H1 (cell line): ENCODE data around the gene HDHD5. TPM values are rescaled to one million over a fixed set of nuclear protein-coding genes. Genes with fewer than 3 reads are reported as not detected.

Source experiments
- CHD1 ChIP-seq: IDR thresholded peaks from 2 replicates; pipeline ENCODE4 v1.6.1; 2012; ENCODE audit warnings: low read depth, low read length, improper control_type of control experiment
- TAF1 ChIP-seq: IDR thresholded peaks from 2 replicates; pipeline ENCODE4 v1.6.1; 2011; ENCODE audit warnings: mild to moderate bottlenecking, low read depth, low read length
- polyA plus RNA-seq, 7 experiments: library from polyadenylated mRNA; depleted of rRNA in 3 of 7; stranded (reverse) in 5 of 7; unstranded in 2 of 7; fragments of >200 nt in 5 of 7; fragments of 200-250 nt in 2 of 7; gene quantifications; 1 replicate in 5 of 7; 2 replicates in 1 of 7; 4 replicates in 1 of 7; pipeline versions ENCODE4 v1.2.1 to v1.2.3, GENCODE V29; 2011 to 2013; ENCODE audit warnings: missing spikeins in 2 of 7, mixed read lengths in 2 of 7
- total RNA-seq: library from RNA; stranded (reverse); fragmentation: NEBNext Ultra II Directional; extraction: Animal tissue kit (Norgen Biotek cat#: 25700); gene quantifications from 2 replicates; pipeline ENCODE4 v1.2.1, GENCODE V29; 2021

Gene HDHD5
- total and polyA plus RNA-seq, 2 of the 8 experiments (the other 6 are each of a cell fraction or from before 2014, with no cell fraction given) = 68.3 to 123 TPM

DNA sequence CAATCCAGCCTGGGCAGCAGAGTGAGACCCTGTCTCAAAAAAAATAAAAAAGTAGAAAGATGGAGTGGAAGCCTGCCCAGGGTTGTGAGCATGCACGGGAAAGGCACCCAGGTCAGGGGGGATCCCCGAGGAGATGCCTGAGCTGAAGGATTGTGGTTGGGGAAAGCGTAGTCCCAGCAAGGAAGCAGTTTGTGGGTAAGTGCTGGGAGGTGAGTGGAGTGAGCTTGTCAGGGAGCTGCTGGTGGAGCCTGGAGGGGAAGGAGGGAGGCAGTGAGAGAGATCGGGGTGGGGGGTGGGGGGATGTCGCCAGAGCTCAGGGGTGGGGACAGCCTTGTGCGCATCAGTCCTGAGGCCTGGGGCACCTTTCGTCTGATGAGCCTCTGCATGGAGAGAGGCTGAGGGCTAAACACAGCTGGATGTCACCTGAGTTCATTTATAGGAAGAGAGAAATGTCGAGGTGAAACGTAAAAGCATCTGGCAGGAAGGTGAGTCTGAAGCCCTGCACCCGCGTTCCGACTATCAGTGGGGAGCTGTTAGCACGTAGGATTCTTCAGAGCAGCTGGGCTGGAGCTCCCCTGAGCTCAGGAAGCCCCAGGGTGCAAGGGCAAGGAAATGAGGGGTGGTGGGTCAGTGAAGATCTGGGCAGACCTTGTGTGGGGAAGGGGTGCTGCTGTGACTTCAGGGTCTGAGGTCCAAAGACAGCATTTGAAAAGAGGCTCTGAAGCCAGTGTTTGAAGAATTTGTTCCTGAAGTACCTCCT is 48.1 kb downstream of the HDHD5 start (continued):
- TF ChIP-seq CHD1 (no peak), TAF1 (no peak)
- TF ChIP-seq, all 59 proteins: peak for 0
